Neuronal stem cell (in vitro differentiated cells): ENCODE data around the gene B4GALT5.
"Not testable (repeated sequence)": the region's sequence is repeated elsewhere in the genome, so short reads cannot be mapped to it uniquely, and the experiment has no call there.

Experiments
- DNase-seq: peaks from one replicate; pipeline ENCODE4 v3.0.0-alpha.2; 2013; ENCODE audit warnings: low spot score
- H2AFZ ChIP-seq: one replicate; pipeline ENCODE4 v1.6.1; 2013; ENCODE audit warnings: mild to moderate bottlenecking, low read length, inconsistent platforms
- H2AK5ac ChIP-seq: 2 replicates; pipeline ENCODE4 v1.6.1; 2013; ENCODE audit warnings: low read depth, mild to moderate bottlenecking, inconsistent platforms, low read length, moderate library complexity, mixed read lengths
- H2BK120ac ChIP-seq: 2 replicates; pipeline ENCODE4 v1.6.1; 2013; ENCODE audit warnings: low read depth, mild to moderate bottlenecking, inconsistent platforms, low read length, moderate library complexity, mixed read lengths
- H2BK12ac ChIP-seq: one replicate; pipeline ENCODE4 v1.6.1; 2013; ENCODE audit warnings: low read length, inconsistent platforms
- H2BK15ac ChIP-seq: 2 replicates; pipeline ENCODE4 v1.6.1; 2013; ENCODE audit warnings: mild to moderate bottlenecking, low read length, inconsistent platforms, mixed read lengths
- H2BK5ac ChIP-seq: one replicate; pipeline ENCODE4 v1.6.1; 2013; ENCODE audit warnings: inconsistent platforms, mild to moderate bottlenecking, low read length, moderate library complexity
- H3K14ac ChIP-seq: one replicate; pipeline ENCODE4 v1.6.1; 2013; ENCODE audit warnings: low read length, inconsistent platforms
- H3K18ac ChIP-seq: 2 replicates; pipeline ENCODE4 v1.6.1; 2013; ENCODE audit warnings: low read length, inconsistent platforms
- H3K23ac ChIP-seq: 2 replicates; pipeline ENCODE4 v1.6.1; 2013; ENCODE audit warnings: low read depth, mild to moderate bottlenecking, mixed read lengths, low read length, inconsistent platforms; ENCODE audit not compliant: poor library complexity
- H3K27ac ChIP-seq: replicated peaks from 3 replicates; pipeline ENCODE4 v1.5.1; 2013; ENCODE audit warnings: low read length, inconsistent platforms
- H3K27me3 ChIP-seq, 3 experiments: 2 replicates each; pipeline ENCODE4 v1.6.1; 2013; ENCODE audit warnings: low read length in 3 of 3, mild to moderate bottlenecking in 2 of 3, inconsistent platforms in 1 of 3, low read depth in 1 of 3, mixed read lengths in 1 of 3, moderate library complexity in 1 of 3; ENCODE audit not compliant: control insufficient read depth in 3 of 3, insufficient read depth in 3 of 3
- H3K36me3 ChIP-seq, 2 donors: replicated peaks in 1 of 2; 2 replicates each; pipeline ENCODE4 v1.6.1; 2013; ENCODE audit warnings: low read length in 2 of 2; ENCODE audit not compliant: control insufficient read depth in 2 of 2, insufficient read depth in 2 of 2
- H3K4ac ChIP-seq: 2 replicates; pipeline ENCODE4 v1.6.1; 2013; ENCODE audit warnings: inconsistent platforms, mild to moderate bottlenecking, low read length, moderate library complexity
- H3K4me1 ChIP-seq, 2 donors: 1 replicate in 1 of 2; 2 replicates in 1 of 2; pipeline ENCODE4 v1.6.1; 2013; ENCODE audit warnings: low read length in 2 of 2, low read depth in 1 of 2; ENCODE audit not compliant: control insufficient read depth in 2 of 2, insufficient read depth in 1 of 2
- H3K4me2 ChIP-seq: one replicate; pipeline ENCODE4 v1.6.1; 2013; ENCODE audit warnings: mild to moderate bottlenecking, low read length, inconsistent platforms; ENCODE audit not compliant: insufficient read depth, poor library complexity, severe bottlenecking
- H3K4me3 ChIP-seq, 2 donors: 2 replicates each; pipeline ENCODE4 v1.5.1; 2013; ENCODE audit warnings: low read length in 2 of 2, mild to moderate bottlenecking in 2 of 2, inconsistent platforms in 1 of 2, moderate library complexity in 1 of 2
- H3K79me1 ChIP-seq: one replicate; pipeline ENCODE4 v1.6.1; 2013; ENCODE audit warnings: low read depth, mild to moderate bottlenecking, inconsistent platforms, low read length, moderate library complexity
- H3K9ac ChIP-seq: one replicate; pipeline ENCODE4 v1.6.1; 2013; ENCODE audit warnings: mild to moderate bottlenecking, low read depth, low read length, inconsistent platforms; ENCODE audit not compliant: poor library complexity
- H3K9me3 ChIP-seq, 2 donors: replicated peaks in 1 of 2; 2 replicates each; pipeline versions ENCODE3 to v1.6.1; 2013; ENCODE audit warnings: low read length in 2 of 2, mild to moderate bottlenecking in 2 of 2, inconsistent platforms in 1 of 2, low read depth in 1 of 2, mixed read lengths in 1 of 2, moderate library complexity in 1 of 2; ENCODE audit not compliant: control insufficient read depth in 2 of 2, insufficient read depth in 1 of 2
- H4K8ac ChIP-seq: one replicate; pipeline ENCODE4 v1.6.1; 2013; ENCODE audit warnings: low read depth, mild to moderate bottlenecking, inconsistent platforms, low read length, moderate library complexity
- H4K91ac ChIP-seq: one replicate; pipeline ENCODE4 v1.6.1; 2013; ENCODE audit warnings: low read length, low read depth, mild to moderate bottlenecking, inconsistent platforms; ENCODE audit not compliant: poor library complexity
- WGBS, 2 donors: extraction: QIAGEN DNeasy Blood & Tissue Kit; methylation state at CpG; one replicate each; pipeline ENCODE4 v1.1.7; 2013; ENCODE audit warnings: missing lambda C conversion rate in 2 of 2, mixed read lengths in 1 of 2; ENCODE audit not compliant: insufficient read length in 2 of 2, insufficient replicate concordance in 1 of 2; ENCODE audit errors: extremely low coverage in 2 of 2; 5-methylcytosine and 5-hydroxymethylcytosine counted together

Gene B4GALT5

DNA sequence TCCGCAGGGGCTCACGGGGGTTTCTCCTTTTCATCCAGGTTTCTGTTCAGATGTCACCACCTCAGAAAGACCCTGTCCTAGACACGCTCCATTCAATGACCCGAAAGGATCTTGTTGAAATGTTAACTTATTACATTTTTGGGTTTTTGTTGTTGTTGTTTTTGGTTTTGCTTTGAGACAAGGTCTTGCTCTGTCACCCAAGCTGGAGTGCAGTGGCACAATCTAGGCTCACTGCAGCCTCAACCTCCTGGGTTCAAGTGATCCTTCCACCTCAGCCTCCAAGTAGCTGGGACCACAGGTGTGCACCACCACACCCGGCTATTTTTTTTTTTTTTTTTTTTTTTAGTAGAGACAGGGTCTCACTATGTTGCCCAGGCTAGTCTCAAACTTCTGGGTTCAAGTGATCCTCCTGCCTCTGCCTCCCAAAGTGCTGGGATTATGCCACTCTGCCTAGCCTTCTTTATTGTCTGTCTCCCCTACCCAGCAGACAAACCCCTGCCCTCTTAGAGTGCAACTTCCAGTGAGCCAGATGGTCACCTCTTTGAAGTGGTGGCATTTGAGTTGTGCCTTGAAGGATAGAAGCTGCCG is 102.0 kb downstream of the B4GALT5 start:
- not testable (repeated sequence) for H3K4me3 ChIP-seq, DNase-seq

DNA sequence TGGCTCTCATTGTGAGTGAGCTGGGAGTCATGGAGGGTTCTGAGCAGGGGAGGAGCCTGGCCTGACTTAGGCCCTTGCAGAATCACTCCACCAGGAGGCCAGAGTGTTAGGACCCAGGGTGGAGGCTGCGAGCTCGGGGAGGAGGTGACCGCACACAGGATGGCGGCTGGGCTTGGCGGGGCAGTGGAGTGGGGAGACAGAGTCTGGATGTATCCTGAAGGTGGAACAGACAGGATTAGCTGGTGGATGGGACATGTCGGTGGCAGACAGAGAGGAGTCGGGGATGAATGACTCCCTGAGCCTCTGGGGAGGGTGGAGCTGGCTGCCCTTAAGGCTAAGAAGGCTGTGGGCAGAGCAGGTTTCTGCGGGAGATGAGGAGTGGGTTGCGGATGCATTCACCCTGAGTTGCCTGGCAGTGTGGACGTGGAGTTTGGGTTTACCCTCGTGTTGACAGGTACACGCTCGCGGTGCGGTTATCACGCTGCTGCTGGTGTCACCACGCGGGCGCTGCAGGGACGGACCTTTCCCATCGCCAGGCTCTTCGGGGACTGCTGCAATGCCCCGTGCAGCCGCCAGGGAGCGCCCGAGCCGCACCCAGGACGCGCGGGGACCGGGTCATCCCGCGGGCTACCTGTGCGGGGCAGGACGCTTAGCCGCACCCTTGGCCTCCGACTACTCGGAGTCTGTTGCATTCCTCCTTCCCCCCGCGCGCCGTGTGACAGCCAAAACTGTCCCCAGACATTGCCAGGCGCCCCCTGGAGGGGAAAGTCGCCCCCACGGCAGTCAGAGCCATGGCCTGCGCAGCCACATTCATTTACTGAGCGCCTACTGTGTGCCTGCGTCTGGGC is 102.8 kb downstream of the B4GALT5 start:
- Histone ChIP-seq H3K18ac (peak overlapping the region; percentile 70), H3K9ac (peak overlapping the region; percentile 79), H3K9me3 (no peaks in the 10 kb centered on the region), H2BK15ac (no peak overlapping the region), H3K79me1 (no peaks in the 10 kb centered on the region), H2BK120ac (no peak overlapping the region), H4K91ac (no peak overlapping the region), H2BK12ac (peak overlapping the region; percentile 24), H3K14ac (no peak overlapping the region), H3K4ac (no peak overlapping the region), H3K4me3 (peak overlapping the region; percentile 37 to 39), H3K36me3 (no peaks in the 10 kb centered on the region), H3K4me1 (peaks cover 5 to 6% of the 10 kb centered on the region in 2 donors), H2BK5ac (no peak overlapping the region), H4K8ac (no peak overlapping the region), H2AFZ (peak overlapping the region; percentile 84), H3K27me3 (peaks cover 0 to 11% (median 4%) of the 10 kb centered on the region in 3 experiments), H3K27ac (no peak overlapping the region), H3K4me2 (peak overlapping the region; percentile 68), H2AK5ac (no peak overlapping the region), H3K23ac (peak overlapping the region; percentile 44)
- DNase-seq: peak; percentile 81
- WGBS, 2 donors: no CpG with 5 or more reads among the region's 48 CpGs

More for the DNA sequence above, 102.0 kb downstream of the B4GALT5 start:
- H3K23ac ChIP-seq, H3K4me1 ChIP-seq, H2BK120ac ChIP-seq, H3K79me1 ChIP-seq, H2BK12ac ChIP-seq, H3K9ac ChIP-seq, H4K8ac ChIP-seq, H3K36me3 ChIP-seq, H3K14ac ChIP-seq, H2BK15ac ChIP-seq, H3K27me3 ChIP-seq, H2BK5ac ChIP-seq, H3K9me3 ChIP-seq, H3K27ac ChIP-seq, H3K4ac ChIP-seq, H4K91ac ChIP-seq: not testable (repeated sequence)
- Histone ChIP-seq H3K18ac (peak overlapping the region; percentile 70), H2AFZ (peak overlapping the region; percentile 84), H2AK5ac (peak overlapping the region; percentile 0), H3K4me2 (peak overlapping the region; percentile 68)
- WGBS, 2 donors: no CpG with 5 or more reads among the region's 6 CpGs

DNA sequence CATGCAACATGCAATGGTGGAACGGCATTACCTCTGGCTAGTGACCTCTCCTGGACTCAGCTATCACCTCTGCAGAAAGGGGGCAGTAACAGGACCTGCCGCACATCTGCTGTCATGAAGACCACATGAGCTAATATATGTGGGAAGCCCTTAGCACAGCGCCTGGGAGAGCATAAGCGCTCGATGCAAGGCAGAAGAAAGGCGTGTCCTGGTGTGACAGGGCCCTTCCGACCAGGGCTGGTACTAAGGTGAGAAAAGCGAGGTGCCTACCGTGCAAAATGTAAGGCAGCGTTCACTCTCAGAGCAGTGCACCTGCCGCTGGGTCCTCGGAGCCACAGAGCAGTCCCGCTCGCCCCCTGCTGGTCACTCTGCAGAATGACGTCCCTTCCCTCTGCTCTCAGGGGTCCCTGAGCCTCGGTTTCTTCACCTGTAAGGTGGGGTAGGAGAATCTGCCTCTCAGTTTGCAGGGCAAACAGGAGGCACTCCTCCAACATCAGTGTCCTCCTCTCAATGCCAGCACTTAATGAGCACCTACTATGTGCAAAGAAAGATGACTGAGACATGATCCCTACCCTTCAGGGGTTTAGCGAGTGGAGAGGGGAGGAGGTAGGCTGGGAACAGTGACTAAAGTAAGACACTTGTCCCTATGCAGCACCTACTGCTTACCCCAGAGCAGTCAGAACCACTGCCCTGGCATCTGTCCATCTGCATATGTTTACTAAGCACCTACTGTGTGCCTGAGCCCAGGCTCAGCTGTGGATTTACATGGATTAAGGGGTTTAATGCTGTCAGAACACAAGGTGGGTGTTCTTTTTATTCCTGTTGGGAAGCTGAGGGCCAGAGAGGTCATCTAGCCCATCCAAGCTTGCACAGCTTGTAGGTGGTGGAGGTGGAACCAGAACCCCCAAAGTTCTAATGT is 104.7 kb downstream of the B4GALT5 start:
- Histone ChIP-seq H2BK15ac (no peak overlapping the region), H3K27ac (no peak overlapping the region), H3K9me3 (no peaks in the 10 kb centered on the region), H3K4me2 (peak overlapping the region; percentile 41), H2AK5ac (no peak overlapping the region), H4K8ac (no peak overlapping the region), H3K23ac (no peak overlapping the region), H3K79me1 (no peaks in the 10 kb centered on the region), H3K4me1 (peaks cover 5% of the 10 kb centered on the region in 2 donors), H4K91ac (no peak overlapping the region), H2BK12ac (no peak overlapping the region), H2BK120ac (no peak overlapping the region), H3K9ac (no peak overlapping the region), H2AFZ (peak overlapping the region; percentile 66), H3K27me3 (peaks cover 0 to 17% (median 4%) of the 10 kb centered on the region in 3 experiments), H3K18ac (no peak overlapping the region), H3K4ac (no peak overlapping the region), H3K14ac (no peak overlapping the region), H3K36me3 (no peaks in the 10 kb centered on the region), H2BK5ac (no peak overlapping the region), H3K4me3 (no peak overlapping the region)
- no CpG with 5 or more reads among the region's 17 CpGs for WGBS, 2 donors
- peak; percentile 59 for DNase-seq
